ENCODE measurements around the gene HNRNPUL1.

GRCh38 chr19:41264581-41265394, 616 bp downstream of the HNRNPUL1 start:
- TF ChIP-seq CTCF (IDR thresholded peaks at IDR 0.05) (no peak), EZH2 (IDR thresholded peaks at IDR 0.05; ENCODE audit: borderline replicate concordance, insufficient read depth, low read depth, low read length, poor library complexity, severe bottlenecking) (no peak)

Data from B cell (primary cell).